HG02973 (cell line): ENCODE measurements around the gene MLANA.
A peak's percentile ranks its signal among the peaks of the same experiment; 100 is the strongest.

ENCODE experiments used
- ATAC-seq: cut with Tn5 transposase; IDR thresholded peaks from one replicate; pipeline ENCODE4 v1.9.1; 2021; ENCODE audit warnings: moderate library complexity; ENCODE audit not compliant: unreplicated experiment

Gene MLANA

DNA sequence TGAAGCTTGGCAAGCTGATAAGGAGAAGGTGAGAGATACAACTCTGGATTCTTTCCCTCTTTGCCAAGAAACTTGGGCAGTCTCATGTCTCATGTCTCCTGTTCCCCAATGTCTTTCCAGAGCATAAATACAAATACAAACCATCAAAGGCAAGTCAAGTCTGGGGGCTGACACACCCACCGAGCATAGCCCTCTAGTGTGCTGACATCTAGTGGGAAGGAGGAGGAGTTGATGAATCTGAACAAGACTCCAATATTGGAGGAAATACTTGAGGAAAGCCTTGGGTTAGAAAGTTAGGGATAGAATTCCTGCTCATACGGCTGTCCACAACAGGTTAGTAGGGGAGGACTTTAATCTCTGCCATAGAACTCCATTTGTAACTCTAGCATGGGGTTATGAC, 8.6 kb downstream of the MLANA start:
- no peak for ATAC-seq

DNA sequence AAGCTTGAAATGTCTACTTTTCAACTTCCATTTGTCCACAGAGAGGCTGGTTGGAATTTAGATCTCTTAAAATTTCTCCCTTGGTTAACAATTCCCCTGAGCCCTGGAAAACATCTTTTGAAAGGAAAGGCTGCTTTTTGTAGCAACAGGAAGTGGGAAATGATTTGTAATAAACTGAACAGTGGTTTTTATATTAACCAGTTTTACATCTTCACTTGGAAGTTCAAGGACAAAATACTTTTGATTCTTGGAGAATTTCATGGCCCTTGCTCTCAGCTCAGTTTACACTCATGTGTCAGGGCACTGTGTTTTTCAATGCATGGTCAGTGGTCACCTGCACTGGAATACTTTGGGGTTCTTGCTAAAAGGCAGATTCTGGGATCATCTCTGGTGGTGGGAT, 9.9 kb downstream of the MLANA start:
- ATAC-seq: no peak

DNA sequence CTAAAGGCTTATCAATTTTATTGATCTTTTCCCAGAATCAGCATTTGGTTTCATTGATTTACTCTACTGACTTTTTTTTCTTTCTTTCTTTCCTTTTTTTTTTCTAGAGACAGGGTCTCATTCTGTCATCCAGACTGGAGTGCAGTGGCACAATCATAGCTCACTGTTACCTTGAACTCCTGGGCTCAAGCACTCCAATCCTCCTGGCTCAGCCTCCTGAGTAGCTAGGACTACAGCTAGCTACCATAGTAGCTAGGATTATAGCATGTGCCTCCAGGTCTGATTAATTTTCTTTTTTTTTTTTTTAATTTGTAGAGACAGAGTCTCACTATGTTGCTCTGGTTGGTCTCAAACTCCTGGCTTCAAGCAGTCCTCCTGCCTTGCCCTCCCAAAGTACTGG, 11.7 kb downstream of the MLANA start:
- no peak for ATAC-seq

DNA sequence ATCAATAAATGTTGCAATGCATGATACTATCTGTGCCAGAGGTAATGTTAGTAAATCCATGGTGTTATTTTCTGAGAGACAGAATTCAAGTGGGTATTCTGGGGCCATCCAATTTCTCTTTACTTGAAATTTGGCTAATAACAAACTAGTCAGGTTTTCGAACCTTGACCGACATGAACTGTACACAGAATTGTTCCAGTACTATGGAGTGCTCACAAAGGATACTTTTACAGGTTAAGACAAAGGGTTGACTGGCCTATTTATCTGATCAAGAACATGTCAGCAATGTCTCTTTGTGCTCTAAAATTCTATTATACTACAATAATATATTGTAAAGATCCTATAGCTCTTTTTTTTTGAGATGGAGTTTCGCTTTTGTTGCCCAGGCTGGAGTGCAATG, 18.2 kb downstream of the MLANA start:
- no peak for ATAC-seq

DNA sequence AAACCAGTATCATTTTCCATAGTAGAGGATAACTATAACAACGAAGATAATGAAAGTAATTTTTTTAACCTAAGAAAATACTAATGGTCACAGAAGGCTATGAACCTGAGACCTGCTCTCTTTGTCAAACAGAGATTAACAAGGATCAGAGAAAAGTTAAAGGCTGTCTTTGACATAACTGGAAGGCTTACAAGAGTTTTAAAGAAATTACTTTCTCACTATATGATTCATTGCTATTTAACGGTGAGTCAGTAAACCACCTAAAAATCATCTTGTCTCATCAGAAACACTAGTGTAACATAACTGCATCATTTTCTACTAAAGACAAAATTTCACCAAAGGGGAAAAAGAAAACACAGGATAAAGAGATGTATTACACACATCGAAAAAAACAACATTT, 19.3 kb downstream of the MLANA start:
- no peak for ATAC-seq

DNA sequence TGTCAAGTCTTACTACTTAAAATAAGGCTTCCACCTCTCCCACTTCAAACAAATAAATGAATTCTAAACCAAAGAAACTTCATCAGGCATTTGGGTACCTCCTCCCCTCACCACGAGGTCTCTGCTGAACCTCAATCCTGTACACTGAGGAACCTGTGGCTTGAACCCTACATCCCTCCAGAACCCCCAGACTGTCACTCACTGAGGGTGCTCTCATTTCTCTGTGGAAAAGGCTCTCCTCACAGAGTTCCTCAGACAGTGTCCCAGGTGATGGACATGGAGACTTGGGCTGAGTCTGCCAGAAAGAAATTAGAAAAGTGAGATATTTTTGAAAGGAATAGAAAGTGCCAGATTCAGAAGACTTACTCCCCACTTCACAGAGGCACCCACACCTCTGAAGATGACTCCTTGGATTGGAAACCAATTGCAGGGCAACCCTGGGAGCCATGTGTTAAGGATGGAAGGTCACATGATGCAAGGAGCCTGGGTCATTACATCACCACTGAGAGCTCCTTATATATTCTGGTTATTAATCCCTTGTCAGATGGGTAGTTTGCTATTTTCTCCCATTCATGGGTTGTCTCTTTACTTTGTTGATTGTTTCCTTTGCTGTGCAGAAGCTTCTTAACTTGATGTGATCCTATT, 19.8 kb downstream of the MLANA start:
- ATAC-seq: no peak

DNA sequence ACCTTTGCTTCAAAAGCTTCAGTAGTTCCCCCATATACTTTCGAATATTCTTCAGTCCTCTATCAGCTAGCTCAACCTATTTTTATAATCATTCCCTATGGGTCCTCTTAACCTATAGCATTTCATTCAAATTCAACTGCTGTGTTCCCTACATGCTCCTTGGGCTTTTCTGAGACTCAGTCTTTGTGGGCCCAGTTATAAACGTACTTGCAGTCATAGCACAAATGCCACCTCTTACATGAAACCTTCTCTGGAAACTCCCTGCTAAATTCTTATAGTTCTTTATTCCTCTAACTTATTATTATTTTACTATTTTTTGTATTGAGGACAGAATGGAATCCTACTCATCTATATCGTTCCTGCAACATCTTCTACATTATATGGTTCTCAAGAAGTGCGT, 24.7 kb downstream of the MLANA start:
- no peak for ATAC-seq

DNA sequence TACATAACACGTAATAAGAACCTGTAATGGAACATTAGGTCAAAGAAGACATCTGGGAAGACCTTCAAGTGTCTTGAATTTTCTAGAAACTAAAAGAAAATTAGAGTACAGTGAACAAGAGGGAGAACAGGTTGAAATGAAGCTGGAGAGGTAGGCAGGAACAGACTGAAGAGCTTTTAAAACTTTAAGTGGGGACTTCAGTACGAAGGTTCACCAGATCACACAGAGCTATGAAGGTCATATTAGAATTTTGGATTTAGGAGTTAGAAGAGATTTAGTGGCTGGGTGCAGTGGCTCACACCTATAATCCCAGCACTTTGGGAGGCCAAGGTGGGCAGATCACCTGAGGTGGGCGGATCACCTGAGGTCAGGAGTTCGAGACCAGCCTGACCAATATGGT, 26.6 kb downstream of the MLANA start:
- ATAC-seq: no peak

DNA sequence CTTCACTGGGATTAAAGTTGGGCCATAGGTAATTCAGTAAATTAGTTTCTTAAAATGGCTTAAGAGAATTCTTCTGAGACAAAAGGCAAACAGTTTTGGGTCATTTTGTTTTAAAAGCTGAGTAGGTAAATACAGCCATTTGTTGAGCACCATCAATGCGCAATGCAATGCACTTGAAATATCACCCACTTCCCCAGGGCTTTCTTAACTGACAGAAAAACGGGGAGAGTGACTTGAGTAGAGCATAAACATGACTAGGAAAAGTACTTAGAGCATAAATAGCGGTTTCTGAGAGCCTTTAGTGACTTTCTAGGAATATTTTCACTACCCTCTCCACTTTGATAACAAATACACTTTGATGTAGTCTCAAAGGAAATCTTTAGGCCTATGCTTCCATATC, 27.2 kb downstream of the MLANA start:
- ATAC-seq: no peak

DNA sequence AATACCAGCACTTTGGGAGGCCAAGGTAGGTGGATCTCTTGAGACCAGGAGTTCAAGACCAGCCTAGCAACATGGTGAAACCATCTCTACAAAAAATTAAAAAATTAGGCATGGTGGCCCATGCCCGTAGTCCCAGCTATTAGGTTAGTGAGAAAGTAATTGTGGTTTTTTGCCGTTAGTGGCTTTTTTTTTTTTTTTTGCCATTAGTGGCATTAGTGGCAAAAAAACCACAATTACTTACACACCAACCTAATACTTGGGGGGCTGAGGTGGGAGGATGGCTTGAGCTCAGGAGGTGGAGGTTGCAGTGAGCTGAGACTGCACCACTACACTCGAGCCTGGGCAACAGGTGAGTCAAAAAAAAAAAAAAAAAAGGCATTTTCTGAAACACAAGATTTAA, 27.8 kb downstream of the MLANA start:
- ATAC-seq: no peak

DNA sequence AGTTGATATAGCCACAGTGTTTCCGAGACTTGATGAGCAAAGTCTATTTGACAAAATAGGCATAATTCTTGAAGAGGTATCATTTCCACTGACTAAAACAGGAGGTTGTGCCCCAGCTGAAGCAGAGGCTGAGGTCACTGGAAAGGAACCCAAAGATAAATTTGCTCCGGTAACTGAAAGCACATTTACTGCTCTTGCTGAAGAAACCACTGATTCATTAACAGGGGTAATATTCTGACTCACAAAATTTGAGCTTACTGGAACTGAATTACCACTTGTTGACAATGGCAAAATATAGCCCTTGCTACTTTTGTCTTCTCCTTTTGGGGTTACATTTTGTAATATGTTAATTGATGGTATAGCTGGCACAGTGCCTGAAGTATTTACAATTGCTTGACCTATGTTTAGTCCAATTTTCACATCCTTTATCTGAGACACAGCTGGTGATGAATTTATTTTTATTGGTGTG, 30.2 kb downstream of the MLANA start:
- ATAC-seq: peak; percentile 83

DNA sequence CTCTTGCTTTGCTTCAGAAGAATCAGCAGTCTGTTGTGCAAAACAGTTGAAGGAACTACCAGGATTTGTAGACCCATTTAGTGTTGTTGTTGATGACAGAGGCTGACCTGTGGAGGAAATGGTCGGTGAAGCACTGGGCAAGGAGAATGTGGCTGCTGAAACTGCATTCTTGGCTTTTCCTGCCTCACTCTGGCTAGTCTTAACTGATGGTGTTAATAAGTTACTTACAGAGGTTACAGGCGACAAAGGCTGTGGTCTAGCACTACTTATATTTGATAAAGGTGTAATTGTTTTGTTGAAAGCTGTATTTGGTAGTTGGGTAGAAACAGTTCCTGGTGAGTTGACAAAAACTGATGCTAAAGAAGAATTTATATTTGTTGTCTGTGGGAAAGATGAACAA, 31.5 kb downstream of the MLANA start:
- ATAC-seq: no peak

DNA sequence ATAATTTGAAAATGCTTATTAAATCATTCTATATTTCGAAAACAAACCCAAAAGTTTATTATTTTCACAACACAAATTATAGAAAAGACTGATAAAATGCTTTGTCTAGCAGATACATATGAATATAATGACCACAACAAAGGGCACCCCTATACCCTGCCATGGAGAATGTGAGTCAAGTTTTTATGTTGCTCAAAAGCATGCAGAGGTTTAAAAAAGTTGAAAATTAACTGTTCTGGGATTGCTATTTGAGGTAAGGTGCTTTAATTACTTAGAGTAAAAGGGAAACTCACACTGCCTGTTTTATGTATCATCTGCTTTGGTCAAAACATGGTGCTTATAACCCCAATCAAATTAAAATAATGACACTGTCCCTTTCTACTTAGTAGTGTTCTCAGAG, 41.0 kb downstream of the MLANA start:
- ATAC-seq: no peak

DNA sequence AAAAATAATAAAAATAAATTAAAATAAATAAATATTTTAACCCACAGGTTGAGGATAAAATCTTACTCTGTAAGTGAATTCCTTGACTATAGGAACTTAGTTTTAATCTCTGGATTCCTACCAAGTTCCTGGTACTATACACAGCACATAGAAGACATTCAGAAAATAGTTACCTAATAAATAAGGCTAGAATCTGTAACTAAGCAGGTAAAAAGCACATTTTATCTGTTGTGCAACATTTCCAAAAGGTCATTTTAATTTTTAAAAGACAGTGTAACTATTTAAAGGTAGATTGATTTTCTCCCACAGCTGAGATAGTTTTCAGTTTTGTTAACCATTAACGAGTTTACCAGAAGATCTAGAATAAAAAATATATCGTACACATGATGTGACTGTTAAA, 47.8 kb downstream of the MLANA start:
- ATAC-seq: no peak

DNA sequence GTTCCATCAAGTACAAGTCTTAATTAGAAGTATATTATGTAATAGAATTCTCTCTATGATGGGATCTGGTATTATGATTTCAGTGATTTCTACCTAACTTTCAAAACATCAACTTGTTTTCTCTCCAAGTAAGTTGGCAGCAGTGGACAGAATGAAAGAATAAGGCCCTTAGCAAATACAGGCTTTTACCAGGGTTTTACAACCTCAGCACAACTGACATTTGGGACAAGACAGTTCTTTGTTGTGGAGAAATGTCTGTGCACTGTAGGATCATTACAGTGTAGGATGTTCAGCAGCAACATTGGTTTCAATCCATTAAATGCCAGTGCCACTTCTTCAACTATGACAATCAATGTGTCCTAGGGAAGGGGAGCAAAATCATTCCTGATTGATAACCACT, 48.8 kb downstream of the MLANA start:
- ATAC-seq: no peak

DNA sequence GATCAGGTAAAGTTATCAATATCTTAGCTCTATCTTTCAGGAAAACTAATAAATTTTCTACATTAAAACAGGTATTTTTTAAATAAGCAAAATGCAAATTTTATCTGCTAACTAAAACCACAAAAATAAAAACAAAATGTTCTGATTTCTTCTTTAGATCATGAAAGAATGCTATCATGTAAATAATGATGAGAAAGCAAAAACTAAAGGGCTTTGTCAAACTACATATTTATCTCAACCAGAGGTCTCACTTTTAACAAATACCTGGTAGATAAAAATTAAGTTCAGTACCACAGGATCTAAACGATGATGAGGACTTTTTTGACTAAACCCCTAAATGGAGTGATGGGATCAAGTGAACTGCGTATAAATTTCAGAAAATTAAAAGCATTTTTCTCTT, 50.5 kb downstream of the MLANA start:
- no peak for ATAC-seq

DNA sequence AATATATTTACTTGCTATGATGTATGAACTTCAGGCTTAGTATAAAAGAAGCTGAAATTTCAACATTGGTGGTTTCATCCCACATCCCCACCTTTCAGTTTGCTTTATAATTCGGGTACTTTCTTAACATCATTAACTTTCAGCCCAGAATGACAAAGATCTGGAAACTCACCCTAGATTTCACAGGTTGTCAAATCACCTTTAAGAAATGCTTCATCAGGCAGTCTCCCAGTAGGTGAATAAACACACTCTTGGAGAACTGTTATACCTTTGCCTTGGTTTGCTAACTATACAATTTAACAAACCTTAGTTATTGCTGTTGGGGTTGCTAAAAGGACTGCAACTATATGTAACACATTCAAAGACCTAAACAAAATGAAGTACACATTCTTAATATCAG, 54.4 kb downstream of the MLANA start:
- no peak for ATAC-seq

DNA sequence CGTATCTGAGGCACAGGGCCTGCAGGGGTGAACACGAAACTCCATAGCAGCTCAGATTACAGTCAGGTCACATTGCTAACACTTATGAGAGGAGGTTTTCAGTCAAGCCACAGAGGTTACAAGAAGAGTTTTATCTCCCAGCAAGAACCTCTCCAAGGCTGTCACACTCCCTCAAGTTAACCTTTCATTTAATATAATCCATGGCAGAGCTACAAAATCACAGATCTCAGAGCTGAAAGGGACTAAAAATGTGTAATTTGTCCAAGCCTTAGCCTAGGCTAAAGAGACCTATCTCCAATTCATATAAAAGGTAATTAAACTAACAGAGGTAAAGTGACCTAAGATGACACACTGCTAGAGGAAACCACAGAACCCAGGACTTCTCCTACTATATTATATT, 57.2 kb downstream of the MLANA start:
- ATAC-seq: no peak

DNA sequence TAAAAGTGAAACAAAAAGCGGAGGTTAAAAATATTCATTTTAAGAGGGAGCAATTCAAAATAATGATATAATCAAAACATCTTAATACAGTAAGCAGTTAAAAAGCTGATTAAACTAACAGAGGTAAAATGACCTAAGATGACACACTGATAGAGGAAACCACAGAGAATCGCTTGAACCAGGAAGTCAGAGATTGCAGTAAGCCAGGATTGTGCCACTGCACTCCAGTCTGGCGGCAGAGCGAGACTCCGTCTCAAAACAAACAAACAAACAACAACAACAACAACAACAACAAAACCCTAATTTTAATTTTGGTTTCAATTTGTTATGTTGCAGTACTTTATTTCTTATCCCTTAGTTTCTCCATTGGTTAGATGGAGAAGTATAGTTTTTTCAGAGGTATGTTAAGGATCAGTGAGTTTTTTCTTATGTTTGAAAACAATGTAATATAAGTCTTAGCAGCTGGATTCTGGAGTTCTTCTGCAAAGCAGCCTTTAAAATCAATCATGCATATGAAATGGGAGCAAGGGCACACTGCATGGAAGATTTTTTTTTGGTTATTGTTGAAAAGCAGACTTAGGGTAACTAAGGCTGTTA, 58.5 kb downstream of the MLANA start:
- peak; percentile 65 for ATAC-seq

DNA sequence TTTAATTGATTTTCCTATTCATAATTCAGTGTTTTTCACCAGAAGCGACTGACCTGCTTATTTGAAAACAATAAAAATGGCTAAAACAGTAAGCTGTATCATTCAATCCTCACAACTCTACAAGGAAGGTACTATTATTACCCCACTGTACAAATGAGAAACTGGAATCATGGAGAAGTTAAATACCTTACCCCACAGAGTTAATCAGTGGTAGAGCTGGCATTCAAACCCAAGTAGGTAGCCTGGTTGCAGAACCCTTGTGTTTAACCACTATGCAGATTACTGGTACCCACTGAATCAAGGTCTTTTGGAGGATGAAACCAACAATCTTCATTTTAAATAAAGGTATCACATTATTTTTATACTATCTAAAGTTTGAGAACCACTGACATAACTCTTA, 59.6 kb downstream of the MLANA start:
- no peak for ATAC-seq

DNA sequence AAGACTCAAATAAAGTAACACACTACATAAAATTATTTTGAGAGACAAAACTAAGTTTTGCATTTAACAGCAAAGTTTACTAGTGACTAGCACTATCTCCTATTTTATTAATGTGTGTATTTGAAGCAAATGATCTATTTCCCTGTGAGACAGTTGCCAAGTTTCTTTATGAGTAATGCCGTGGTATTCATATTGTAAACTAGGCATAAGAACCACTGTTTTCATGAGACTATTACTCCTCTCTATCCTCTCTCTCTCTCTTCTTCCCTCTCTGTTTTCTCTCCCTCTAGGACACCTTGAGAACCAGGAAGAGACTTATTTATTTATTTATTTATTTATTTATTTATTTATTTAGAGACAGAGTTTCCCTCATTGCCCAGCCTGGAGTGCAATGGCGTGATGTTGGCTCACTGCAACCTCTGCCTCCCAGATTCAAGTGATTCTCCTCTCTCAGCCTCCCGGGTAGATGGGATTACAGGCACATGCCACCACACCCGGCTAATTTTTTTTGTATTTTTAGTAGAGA, 61.1 kb downstream of the MLANA start:
- ATAC-seq: no peak

DNA sequence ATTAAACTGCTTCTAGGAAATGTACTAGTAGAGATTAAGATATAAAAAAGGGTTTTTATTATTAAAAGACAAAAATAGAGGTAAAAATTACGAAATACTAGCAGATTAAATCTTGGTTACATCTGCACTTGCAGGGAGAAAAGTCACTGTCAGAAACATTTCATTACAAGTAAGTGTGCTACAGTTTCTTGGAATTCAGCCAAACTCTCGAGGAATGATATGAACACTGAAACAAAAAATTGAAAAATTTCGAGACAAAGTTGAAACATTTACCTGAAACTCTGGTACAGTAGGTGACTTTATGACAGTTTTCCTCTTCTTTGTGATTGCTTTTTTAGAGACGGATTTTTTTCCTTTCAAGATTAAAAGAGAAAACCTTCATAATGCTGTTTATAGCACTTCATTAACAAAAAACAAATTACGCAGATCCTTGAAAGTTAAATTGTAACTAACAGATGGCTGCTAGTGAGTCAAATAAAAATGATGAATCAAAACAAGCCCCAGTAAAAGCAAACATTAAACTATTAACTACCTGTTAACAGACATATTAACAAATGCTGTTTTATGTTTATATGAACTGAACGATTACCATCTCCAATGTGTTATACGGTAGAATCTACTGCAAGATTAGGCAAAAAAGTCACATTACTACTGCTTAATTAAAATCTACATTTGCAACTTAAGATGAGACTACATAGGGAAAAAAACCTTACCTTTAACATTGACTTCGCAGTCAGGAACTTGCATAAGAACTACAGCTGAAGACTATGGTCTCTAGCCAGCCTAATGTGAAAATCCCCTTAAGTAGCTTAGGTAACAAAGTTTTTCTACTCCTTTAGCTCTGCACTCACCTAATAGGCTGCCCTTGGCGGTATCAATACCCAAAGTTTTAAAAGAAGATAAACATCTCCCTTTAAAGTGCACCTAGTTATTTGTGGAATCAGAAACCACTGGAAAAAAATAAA, 63.3 kb downstream of the MLANA start:
- ATAC-seq: no peak
